G401.6 (cell line): ENCODE results near the gene SEC24B.
A peak's percentile ranks its signal among the peaks of the same experiment; 100 is the strongest.
"Not testable (repeated sequence)": the region's sequence is repeated elsewhere in the genome, so short reads cannot be mapped to it uniquely, and the experiment has no call there.

Experiments
- FAIRE-seq: peaks from 2 replicates; lab custom pipeline; 2012; peaks lifted over from hg19 to GRCh38; lab: Jason Lieb, UNC

SEC24B gene

GRCh38 chr4:109506890-109507289 lies 73.3 kb downstream of the SEC24B start:
- no peak for FAIRE-seq

- peak; percentile 8 for FAIRE-seq
These were observed 77.1 kb downstream of the SEC24B start for GRCh38 chr4:109510687-109511086.

- no peak for FAIRE-seq
These were observed 77.8 kb downstream of the SEC24B start for GRCh38 chr4:109511414-109511813.

GRCh38 chr4:109513368-109513767 lies 79.8 kb downstream of the SEC24B start:
- FAIRE-seq, result not testable (repeated sequence)

GRCh38 chr4:109532182-109532581 lies 98.6 kb downstream of the SEC24B start:
- FAIRE-seq, result no peak

GRCh38 chr4:109545401-109545800 lies 111.8 kb downstream of the SEC24B start:
- FAIRE-seq, result no peak

GRCh38 chr4:109547394-109547793 lies 113.8 kb downstream of the SEC24B start:
- no peak for FAIRE-seq

- no peak for FAIRE-seq
These were observed 115.0 kb downstream of the SEC24B start for GRCh38 chr4:109548655-109549054.

GRCh38 chr4:109552237-109552636 lies 118.6 kb downstream of the SEC24B start:
- FAIRE-seq, result no peak

GRCh38 chr4:109553130-109553529 lies 119.5 kb downstream of the SEC24B start:
- FAIRE-seq, result no peak

GRCh38 chr4:109554971-109555370 lies 121.4 kb downstream of the SEC24B start:
- FAIRE-seq, result no peak

- FAIRE-seq, result no peak
These were observed 123.8 kb downstream of the SEC24B start for GRCh38 chr4:109557433-109557832.

- not testable (repeated sequence) for FAIRE-seq
These were observed 124.5 kb downstream of the SEC24B start for GRCh38 chr4:109558095-109558494.

- no peak for FAIRE-seq
These were observed 126.0 kb downstream of the SEC24B start for GRCh38 chr4:109559625-109559982.

GRCh38 chr4:109559983-109560686 lies 126.5 kb downstream of the SEC24B start, which contains the start of gene MCUB:
Gene MCUB, plus strand, starts transcription at chr4:109560246. Its CDS starts 92 bp downstream, at chr4:109560338.
- no peak for FAIRE-seq

GRCh38 chr4:109560687-109561461 lies 127.3 kb downstream of the SEC24B start:
- no peak for FAIRE-seq

- no peak for FAIRE-seq
These were observed 129.0 kb downstream of the SEC24B start for GRCh38 chr4:109562457-109563239.

- FAIRE-seq, result no peak
These were observed 137.9 kb downstream of the SEC24B start for GRCh38 chr4:109571494-109571893.

- no peak for FAIRE-seq
These were observed 138.5 kb downstream of the SEC24B start for GRCh38 chr4:109572154-109572553.

- no peak for FAIRE-seq
These were observed 140.8 kb downstream of the SEC24B start for GRCh38 chr4:109574443-109574850.

- no peak for FAIRE-seq
These were observed 141.6 kb downstream of the SEC24B start for GRCh38 chr4:109574931-109575804.

GRCh38 chr4:109576462-109576861 lies 142.8 kb downstream of the SEC24B start:
- FAIRE-seq, result no peak
